DMS153 treated with DMSO at 0.1 percent for 48 hours (cell line): ENCODE measurements around the gene MTUS2.

Experiments used
- DNase-seq: peaks from one replicate; lab custom pipeline; 2025; ENCODE audit not compliant: unreplicated experiment; lab: John Stamatoyannopoulos, UW

The MTUS2 gene

GRCh38 chr13:29436721-29437280 lies 616.7 kb downstream of the MTUS2 start:
- no peak for DNase-seq

DNA sequence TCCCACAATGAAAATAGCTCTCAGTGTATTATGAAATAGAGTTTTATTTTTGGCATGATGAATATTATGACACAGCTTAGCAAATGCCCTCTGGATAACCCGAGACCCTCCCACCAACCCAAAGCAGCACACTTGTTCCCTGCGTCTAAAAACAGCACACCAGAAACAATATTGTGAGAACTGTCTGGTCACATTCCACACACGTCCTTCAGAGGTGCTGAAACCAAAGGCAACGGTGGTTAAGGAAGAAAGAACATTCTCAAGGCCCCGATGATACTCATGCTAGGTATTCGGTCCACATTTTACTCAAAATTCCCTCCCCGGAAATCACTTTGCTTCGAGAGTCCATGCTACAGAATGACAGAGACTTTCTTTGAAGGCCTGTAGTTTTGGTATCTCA lies 618.6 kb downstream of the MTUS2 start:
- DNase-seq, result no peak

DNA sequence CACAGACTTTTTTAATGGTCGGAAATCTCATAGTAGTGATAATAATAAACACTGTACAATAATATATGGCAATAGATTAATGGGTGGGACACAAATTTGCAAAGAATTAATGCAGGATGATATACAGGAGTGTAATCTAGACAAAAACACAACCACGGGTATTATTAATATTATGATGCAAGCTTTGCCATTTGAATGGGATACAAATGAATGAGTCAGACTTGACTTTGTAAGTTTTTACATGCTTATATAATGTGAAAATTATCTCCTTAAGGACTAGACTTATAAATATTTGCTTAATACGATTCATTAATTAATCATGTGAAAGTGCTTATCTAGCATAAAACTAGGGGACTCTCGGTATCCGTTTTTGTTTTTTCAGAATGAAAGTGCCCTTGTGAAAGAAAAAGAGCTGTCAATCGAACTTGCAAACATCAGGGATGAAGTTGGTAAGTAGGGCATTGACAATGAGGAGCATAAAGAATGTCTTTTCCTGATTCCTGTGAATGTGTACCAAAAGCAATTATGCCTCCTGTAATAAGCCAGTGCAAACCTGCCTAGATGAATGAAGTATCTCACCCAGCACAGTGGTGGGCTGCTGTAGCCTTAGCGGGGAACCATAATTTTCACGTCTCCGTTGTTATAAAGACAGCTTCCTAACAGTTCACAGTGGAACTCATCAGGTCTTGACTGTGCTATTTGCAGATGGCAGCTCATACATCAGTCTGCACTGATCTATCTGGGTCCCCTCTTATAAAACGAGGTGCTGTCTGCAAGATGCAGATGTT lies 619.7 kb downstream of the MTUS2 start:
- DNase-seq, result no peak

- DNase-seq, result no peak
These were observed 621.2 kb downstream of the MTUS2 start for GRCh38 chr13:29441306-29441705.

DNA sequence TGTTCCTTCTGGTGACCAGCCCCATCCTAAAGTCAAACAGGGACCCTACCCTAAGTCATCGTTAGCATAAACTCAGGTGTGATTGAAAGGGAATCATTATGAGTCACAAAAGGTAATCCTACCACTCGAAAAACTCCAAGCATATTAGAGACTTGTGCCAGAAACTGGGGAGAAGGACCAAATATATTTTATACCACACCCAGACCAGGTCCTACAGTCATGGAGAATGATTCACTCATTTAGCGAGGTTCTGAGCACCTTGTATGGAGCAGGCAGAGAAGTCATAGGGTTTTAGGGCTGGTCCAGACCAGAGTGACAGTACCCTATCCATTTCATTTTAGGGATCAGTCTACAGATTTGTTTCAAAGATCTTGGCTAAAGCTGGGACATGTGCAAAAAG lies 625.9 kb downstream of the MTUS2 start:
- DNase-seq, result no peak

DNA sequence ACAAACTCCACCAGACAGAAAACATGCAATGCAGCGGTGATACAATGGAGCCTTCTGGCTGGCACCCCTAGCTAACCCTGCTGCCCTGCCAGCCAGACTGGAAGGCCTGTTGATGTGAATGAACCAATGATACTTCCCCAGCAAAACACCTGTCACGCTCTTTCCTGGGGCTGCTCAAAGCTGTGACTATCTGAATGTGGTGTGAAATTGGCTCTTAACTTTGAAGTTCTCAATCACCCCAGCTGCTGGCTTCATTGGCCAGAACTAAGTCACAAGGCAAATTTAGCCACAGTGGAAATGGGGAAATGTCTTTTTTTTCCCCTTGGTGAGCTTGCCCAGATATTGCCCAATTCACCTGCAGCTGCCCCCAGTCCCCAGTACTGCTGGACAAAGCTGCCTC lies 628.0 kb downstream of the MTUS2 start:
- no peak for DNase-seq

DNA sequence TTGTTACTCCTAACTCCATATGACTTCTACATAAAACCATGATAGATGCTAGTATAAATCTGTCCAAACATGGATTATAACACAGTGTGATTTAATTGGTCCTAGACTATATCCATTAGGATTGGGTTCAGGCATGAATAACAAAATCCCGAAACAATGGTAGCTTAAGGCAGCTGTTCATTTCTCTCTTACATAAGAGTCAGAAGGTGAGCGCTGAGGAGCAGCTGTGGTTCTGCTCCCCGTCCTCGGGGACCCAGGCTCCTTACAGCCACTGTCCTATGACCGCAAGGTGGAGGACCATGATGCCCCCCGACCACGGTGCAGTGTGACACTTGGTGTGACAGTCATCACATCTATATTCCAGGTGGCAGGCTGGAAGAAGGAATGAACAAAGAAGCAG lies 629.6 kb downstream of the MTUS2 start:
- no peak for DNase-seq

- DNase-seq, result no peak
These were observed 631.8 kb downstream of the MTUS2 start for GRCh38 chr13:29451976-29452375.

- DNase-seq, result no peak
These were observed 632.9 kb downstream of the MTUS2 start for GRCh38 chr13:29452773-29453616.

DNA sequence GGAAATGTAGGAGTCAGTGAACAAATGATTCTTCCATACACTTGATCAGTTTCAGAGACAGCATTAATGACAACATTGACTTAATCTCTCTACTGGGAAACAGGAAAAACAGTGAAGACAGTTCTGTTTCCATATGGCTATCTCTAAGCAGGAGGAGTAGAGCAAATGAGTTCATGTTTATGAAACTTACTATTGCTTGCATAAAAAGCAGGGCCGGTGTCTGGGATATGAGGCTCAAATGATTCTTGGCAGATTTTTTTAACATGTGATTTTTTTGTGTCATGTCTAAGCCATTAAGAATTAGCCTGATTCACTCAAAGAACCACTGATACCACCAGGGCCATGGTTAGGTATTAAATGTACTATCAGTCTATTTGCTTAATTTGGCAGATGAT lies 633.5 kb downstream of the MTUS2 start:
- no peak for DNase-seq

- no peak for DNase-seq
These were observed 634.9 kb downstream of the MTUS2 start for GRCh38 chr13:29454931-29455481.

DNA sequence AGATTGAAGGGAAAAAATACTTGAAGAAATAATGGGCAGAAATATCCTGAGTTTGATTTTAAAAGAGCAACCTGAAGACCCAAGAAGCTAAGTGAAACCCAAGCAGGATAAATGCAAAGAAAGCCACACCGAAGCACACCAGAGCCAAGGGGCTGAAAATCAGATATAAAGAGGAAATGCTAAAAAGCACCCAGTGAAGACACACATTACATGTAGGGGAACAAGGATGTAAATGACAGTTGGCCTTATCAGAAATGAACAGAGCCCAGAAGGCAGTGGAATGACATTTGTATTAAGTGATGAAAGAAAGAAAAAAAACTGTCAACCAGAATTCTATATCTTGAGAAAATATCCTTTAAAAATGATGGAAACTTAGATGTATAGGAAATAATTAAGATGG lies 636.3 kb downstream of the MTUS2 start:
- DNase-seq, result no peak

DNA sequence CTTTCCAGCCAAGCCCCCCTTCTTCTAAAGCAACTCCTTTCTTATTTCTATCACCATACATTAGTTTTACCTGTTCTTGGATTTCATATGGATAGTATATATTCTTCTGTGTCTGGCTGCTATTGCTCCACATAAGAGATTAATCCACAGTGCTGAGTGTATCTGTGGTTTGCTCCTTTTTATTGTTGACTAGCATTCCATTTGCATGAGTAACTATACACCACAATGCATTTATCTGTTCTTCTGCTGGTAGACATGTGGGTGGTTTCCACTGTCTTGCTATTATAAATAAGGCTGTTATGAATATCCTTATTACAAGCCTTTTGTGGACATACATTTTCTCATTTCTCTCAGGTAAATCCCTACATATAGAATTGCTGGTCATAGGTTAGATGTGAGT lies 637.2 kb downstream of the MTUS2 start:
- no peak for DNase-seq

DNA sequence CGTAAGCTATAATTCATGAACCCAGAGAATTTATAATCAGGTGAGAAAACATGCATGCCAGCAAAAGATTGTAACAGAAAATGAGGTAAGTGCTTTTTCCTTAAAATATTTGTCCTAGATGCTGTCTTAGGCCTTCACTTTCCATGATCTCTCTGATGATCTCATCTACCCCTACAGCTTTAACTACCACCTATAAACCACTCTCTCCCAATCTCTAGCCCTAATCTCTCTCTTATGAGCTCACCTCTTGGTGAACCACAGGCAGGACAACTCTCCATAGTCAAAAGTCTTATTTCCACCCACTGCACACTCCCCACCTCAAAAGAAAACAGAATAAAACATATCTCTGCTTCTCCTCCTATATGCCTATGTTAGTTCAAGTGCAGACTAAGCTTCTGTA lies 638.3 kb downstream of the MTUS2 start:
- no peak for DNase-seq

DNA sequence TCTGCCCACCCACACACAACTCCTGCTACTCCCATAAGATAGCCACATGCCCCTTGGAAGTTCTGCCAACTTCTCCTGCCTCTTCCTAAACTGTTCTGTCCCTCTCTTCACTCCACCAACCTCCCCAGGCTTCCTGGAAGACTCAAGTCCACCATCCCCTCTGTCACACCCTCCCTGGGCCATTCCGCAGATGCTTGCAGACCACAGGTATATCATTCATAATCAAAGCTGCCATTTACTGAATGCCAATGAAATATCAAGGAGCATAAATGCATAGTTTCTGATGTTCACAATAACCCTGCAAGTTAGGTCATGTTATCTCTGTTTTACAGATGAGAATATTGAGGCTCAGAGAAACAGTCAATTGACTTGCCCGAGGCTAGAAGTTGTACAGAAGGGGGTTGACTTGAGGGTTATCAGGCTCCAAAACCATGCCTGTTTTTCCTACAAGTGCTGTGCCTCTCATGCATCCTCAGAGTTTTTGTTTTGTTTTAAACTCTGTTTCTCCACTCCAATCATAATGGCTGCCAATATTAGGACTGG lies 639.7 kb downstream of the MTUS2 start:
- no peak for DNase-seq

GRCh38 chr13:29464105-29464679 lies 644.1 kb downstream of the MTUS2 start:
- DNase-seq, result no peak

- no peak for DNase-seq
These were observed 645.7 kb downstream of the MTUS2 start for GRCh38 chr13:29465741-29466293.

DNA sequence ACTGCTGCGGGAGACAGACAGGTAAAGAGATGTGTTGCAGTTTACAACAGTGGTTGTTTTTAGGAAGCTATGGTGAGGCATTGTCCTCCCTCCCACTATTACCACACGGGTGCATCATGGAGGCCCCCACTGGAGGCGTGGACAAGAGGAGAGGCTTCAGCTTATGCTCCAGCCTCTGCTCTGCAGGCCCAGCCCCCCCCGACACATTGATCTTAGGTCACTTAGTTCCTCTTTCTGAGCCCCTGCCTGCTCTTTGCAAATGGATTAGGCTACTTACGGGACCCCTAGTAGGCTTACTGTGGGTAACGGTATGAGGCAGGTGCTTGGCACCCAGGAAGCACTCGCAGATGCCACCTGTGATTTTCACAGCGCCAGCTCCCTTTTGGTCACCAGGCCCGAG lies 651.4 kb downstream of the MTUS2 start:
- DNase-seq, result no peak

- DNase-seq, result no peak
These were observed 652.3 kb downstream of the MTUS2 start for GRCh38 chr13:29472332-29472961.

- no peak for DNase-seq
These were observed 653.0 kb downstream of the MTUS2 start for GRCh38 chr13:29473166-29473565.
